GM19397 (cell line): ENCODE data around the gene KLHL40.

Experiments used
- ATAC-seq: cut with Tn5 transposase; IDR thresholded peaks from one replicate; pipeline ENCODE4 v1.9.1; 2021; ENCODE audit warnings: mild to moderate bottlenecking, moderate library complexity; ENCODE audit not compliant: unreplicated experiment

Gene KLHL40

DNA sequence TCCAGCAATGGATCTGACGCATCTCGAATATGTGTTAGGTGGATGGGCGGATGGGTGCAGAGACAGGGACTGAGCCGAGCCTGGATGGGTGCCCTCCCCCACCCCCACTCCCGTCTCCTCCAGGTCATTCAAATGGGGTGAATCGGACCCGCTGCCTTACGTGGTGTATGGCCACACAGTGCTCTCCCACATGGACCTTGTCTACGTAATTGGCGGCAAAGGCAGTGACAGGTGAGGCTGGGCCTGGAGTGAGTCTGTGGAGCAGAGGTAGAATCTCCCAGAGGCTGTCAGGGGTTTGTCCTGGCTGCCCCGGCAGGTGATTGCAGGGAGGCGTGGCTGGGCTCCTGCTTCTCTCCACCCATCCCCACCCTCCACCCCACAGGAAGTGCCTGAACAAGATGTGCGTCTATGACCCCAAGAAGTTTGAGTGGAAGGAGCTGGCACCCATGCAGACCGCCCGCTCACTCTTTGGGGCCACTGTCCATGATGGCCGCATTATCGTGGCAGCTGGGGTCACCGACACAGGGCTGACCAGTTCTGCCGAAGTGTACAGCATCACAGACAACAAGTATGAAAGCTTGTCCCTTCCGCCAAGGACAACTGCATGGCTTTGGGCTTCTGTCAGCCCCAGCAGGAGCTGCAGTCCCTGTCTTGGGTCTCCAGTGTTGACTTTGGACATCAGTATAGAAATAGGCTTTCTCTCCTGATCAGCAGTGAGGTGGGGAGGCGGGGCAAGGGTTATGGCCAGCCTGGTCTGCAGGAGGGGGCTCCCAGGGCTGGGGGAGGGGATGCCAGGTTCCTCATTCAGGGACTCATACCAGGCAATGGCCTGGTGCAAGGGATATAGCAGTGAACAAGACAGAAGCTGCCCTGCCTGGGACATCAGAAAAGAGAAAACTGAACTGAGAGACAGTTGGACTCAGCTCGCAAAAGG lies 3.4 kb downstream of the KLHL40 start:
- ATAC-seq: no peak

DNA sequence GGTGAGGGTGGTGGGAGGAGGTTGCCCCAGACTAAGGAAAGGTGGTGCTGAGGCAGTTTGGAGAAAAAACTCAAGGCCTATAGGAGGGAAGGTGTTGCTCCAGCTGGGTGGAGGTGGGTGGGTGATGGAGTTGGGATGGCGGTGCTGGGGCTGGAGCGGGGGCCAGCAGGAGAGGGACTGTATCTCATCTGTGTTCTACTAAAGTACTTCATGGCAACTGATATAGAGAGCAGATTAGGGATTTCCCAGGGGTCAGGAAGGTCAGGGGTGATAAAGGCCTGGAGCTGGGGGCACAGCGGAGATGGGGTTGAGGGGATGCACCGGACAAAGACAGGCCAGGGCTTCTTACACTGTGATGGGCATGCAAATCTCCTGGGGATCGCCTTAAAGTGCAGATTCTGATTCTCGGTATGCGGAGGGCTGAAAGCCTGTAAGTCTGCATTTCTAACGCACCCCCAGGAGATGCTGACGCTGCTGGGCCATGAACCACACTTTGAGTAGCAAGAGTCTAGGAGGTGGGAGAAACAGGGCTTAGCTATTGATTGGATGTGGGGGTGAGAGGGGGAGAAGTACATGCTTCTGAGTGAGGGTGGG lies 4.2 kb downstream of the KLHL40 start:
- ATAC-seq: no peak

DNA sequence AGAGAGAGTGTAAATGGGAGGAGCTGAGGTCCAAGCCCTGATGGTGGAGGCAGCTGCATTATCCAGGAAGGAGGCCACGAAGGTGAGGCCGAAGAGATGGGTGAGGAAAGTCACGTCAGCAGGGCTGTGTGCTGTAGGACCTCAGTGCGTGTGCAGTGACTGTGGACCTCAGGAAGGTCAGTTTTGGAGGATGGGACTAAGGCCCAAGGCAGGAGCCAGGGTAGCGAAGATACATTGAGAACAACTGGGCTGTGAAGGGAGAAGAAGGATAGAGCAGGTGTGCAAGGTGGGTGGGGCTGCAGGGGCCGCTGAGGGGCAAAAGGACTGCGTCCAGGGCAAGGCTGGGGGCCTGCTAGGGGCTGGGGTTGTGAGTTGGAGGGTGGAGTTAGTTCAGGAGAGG lies 4.9 kb downstream of the KLHL40 start:
- ATAC-seq: no peak

GRCh38 chr3:42690766-42691680 lies 5.7 kb downstream of the KLHL40 start:
- ATAC-seq: no peak

GRCh38 chr3:42691816-42692666 lies 6.7 kb downstream of the KLHL40 start:
- ATAC-seq: no peak

- no peak for ATAC-seq
Measured at GRCh38 chr3:42692667-42693529, 7.6 kb downstream of the KLHL40 start.

- no peak for ATAC-seq
Measured at GRCh38 chr3:42693530-42693930, 8.2 kb downstream of the KLHL40 start.

DNA sequence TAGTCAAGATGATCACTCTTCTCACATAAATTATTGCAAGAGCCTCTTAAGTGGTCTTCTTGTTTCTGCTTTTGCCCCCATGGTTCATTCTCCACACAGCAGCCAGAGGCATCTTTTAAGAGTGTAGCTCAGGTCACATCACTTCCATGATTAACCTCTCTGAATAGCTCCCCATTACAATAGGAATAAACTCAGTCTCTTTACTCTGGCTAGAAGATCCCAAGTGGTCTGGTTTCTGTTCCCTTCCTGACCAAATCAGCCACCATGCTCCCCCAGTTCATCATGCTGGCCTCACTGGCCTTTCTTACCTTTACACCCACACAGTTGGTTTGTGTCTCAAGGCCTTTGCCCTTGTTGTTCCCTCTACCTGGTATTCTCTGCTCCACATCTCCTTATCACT lies 9.0 kb downstream of the KLHL40 start:
- no peak for ATAC-seq

DNA sequence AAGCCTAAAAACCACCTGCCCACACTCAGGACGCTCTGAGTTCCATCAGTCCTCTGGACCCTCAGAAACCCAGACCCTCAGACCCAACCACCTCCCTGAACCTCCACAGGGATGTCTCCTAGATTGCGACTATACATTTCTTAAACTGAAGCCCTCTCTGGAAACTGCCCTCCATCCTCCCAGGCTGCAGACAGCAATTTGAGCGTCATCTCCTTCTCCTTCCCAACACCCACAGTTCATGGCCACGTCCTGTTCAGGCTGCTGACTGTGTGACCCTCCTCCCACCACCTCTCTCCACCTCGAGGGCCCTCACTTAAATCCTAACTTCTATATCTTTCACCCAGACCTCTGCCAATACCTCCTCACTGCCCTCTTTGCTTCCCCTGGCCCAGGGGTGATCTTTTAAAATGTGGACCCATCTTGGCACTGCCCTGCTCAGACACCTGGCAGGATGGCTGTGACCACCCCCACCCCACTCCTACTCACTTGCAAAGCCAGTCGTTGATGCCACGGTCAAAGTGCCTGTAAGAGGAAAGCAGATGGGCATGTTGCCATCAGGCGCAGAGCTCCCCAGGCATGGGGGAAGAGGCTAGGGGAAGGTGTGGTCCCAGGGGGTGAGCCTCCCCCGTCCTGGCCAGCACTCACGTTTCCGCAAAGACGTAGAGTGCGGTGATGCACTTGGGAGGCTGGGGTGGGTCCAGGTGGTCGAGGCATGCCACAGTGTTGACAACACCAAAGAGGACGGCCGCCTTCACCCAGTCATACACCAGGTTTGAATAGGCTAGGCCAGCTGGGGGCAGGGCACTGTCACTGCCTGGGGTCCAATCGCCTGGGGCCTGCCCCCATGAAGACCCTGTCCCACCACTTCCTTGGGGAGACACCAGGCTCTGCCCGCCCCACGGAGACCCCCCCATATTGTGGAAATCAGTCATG lies 11.3 kb downstream of the KLHL40 start:
- no peak for ATAC-seq

GRCh38 chr3:42697289-42698051 lies 12.1 kb downstream of the KLHL40 start:
- ATAC-seq: no peak

- ATAC-seq: no peak
Measured at GRCh38 chr3:42698216-42698910, 13.0 kb downstream of the KLHL40 start.

DNA sequence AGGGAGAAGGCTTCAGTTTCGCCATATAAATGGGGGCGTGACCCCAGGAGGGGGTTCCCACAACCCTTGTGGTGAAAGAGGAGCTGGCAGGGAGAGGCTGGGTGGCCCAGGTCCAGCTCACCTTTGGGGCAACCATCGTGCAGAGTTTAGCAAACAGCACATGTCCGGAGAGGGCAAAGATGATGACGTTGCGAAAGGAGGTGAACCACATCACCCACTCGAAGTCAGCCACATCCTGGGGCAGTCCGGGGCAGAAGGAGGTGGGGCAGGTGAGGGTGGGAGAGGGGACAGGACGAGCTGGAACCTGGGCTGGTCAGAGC lies 13.5 kb downstream of the KLHL40 start:
- ATAC-seq: no peak

- ATAC-seq: no peak
Measured at GRCh38 chr3:42699511-42699971, 14.2 kb downstream of the KLHL40 start.

GRCh38 chr3:42700366-42701288 lies 15.3 kb downstream of the KLHL40 start:
- ATAC-seq: no peak

GRCh38 chr3:42701371-42702065 lies 16.2 kb downstream of the KLHL40 start:
- ATAC-seq: no peak
